HepG2 (cell line): ENCODE results near the gene CHST11. TPM values are rescaled to one million over a fixed set of nuclear protein-coding genes. Genes with fewer than 3 reads are reported as not detected.

Source experiments
- ATAC-seq: fragments of 200-7000 bp; cut with Tn5 transposase; 3 replicates; pipeline ENCODE4 v1.9.1; 2020; ENCODE audit warnings: mild to moderate bottlenecking, moderate library complexity
- BruUV-seq: library from RNA; stranded (reverse); fragments of 400-500 nt; replicated peaks from 2 replicates; lab custom pipeline; 2021; lab: Mats Ljungman, UMichigan
- CTCF ChIA-PET: fragments of 300-600 bp; formaldehyde crosslinking; extraction: SDS; loops from one replicate; lab custom pipeline; 2021; ENCODE audit warnings: low total read pairs, inconsistent platforms, low intra/inter-chr PET ratio; lab: Yijun Ruan, JAX
- POLR2A ChIA-PET: fragments of 350-600 bp; sonication (Branson Sonifier 250); formaldehyde crosslinking; loops from one replicate; lab custom pipeline; 2020; ENCODE audit warnings: antibody characterized with exemption, inconsistent platforms; lab: Yijun Ruan, JAX
- DNase-seq: peaks from one replicate; pipeline ENCODE4 v3.0.0-alpha.2; 2015; ENCODE audit warnings: low spot score
- FAIRE-seq: peaks from 3 replicates; lab custom pipeline; 2011; peaks lifted over from hg19 to GRCh38; lab: Jason Lieb, UNC
- H2AFZ ChIP-seq: one replicate; pipeline ENCODE4 v1.6.1; 2011; ENCODE audit warnings: low read length, inconsistent platforms
- H3K27ac ChIP-seq: fragments of 300-600 bp; 3 replicates; pipeline ENCODE4 v1.8.0; 2011; ENCODE audit warnings: mixed run types, mild to moderate bottlenecking, mixed read lengths, low read length, inconsistent platforms; ENCODE audit not compliant: insufficient read depth; ENCODE audit errors: extremely low read length
- H3K27me3 ChIP-seq, 2 experiments: fragments of 200-600 bp in 1 of 2; 2 replicates in 1 of 2; 3 replicates in 1 of 2; pipeline versions ENCODE4 v1.6.0 to v1.8.0; 2011; ENCODE audit warnings: low read length in 2 of 2, mild to moderate bottlenecking in 2 of 2, moderate library complexity in 2 of 2, inconsistent platforms in 1 of 2; ENCODE audit not compliant: insufficient read depth in 2 of 2, control insufficient read depth in 1 of 2
- H3K36me3 ChIP-seq, 2 experiments: fragments of 200-600 bp in 1 of 2; replicated peaks in 1 of 2; 2 replicates in 1 of 2; 3 replicates in 1 of 2; pipeline versions ENCODE4 v1.5.1 to v1.8.0; 2011; ENCODE audit warnings: low read length in 2 of 2, inconsistent platforms in 1 of 2; ENCODE audit not compliant: insufficient read depth in 2 of 2, control insufficient read depth in 1 of 2
- H3K4me1 ChIP-seq: 2 replicates; pipeline ENCODE4 v1.5.1; 2012; ENCODE audit warnings: low read length, inconsistent platforms; ENCODE audit not compliant: insufficient read depth
- H3K4me2 ChIP-seq: 2 replicates; pipeline ENCODE4 v1.6.0; 2011; ENCODE audit warnings: low read depth, low read length, inconsistent platforms
- H3K4me3 ChIP-seq, 3 experiments: fragments of 200-600 bp in 1 of 3; sonication (generic), shearing (Covaris generic) in 1 of 3; replicated peaks in 1 of 3; 2 replicates each; pipeline ENCODE4 v1.5.1; 2011 to 2016; ENCODE audit warnings: low read length in 3 of 3, inconsistent platforms in 2 of 3, low read depth in 2 of 3, mild to moderate bottlenecking in 2 of 3, control low read depth in 1 of 3, mixed read lengths in 1 of 3; ENCODE audit not compliant: insufficient read depth in 1 of 3
- H3K79me2 ChIP-seq: one replicate; pipeline ENCODE4 v1.6.1; 2011; ENCODE audit warnings: low read length, inconsistent platforms; ENCODE audit not compliant: insufficient read depth
- H3K9ac ChIP-seq: 2 replicates; pipeline ENCODE4 v1.6.0; 2011; ENCODE audit warnings: mild to moderate bottlenecking, low read depth, low read length, inconsistent platforms; ENCODE audit not compliant: insufficient read depth
- H3K9me3 ChIP-seq: 2 replicates; pipeline ENCODE4 v1.5.1; 2012; ENCODE audit warnings: mild to moderate bottlenecking, low read length
- H4K20me1 ChIP-seq: 2 replicates; pipeline ENCODE4 v1.6.0; 2011; ENCODE audit warnings: inconsistent platforms, mild to moderate bottlenecking, low read length, moderate library complexity; ENCODE audit not compliant: insufficient read depth
- FOXM1 ChIP-seq: sonication (generic); formaldehyde crosslinking; IDR thresholded peaks from 2 replicates; pipeline ENCODE4 v1.5.0; 2020; ENCODE audit warnings: missing genetic modification reagents
- HMGA1 ChIP-seq: sonication (generic); formaldehyde crosslinking; conservative IDR thresholded peaks from 2 replicates; pipeline ENCODE4 v1.4.0; 2020; ENCODE audit warnings: missing genetic modification reagents
- HNRNPK ChIP-seq: fragments of 200-400 bp; formaldehyde crosslinking; IDR thresholded peaks from 2 replicates; pipeline ENCODE4 v1.6.1; 2018; ENCODE audit warnings: low read length, low read depth, moderate library complexity, mild to moderate bottlenecking; ENCODE audit not compliant: poor library complexity, severe bottlenecking
- HNRNPL ChIP-seq: fragments of 200-400 bp; formaldehyde crosslinking; IDR thresholded peaks from 2 replicates; pipeline ENCODE4 v1.6.1; 2017; ENCODE audit warnings: mild to moderate bottlenecking, low read depth, low read length
- JARID2 ChIP-seq: sonication (generic); formaldehyde crosslinking; IDR thresholded peaks from 2 replicates; pipeline ENCODE4 v1.8.1; 2023; ENCODE audit warnings: missing genetic modification reagents, inconsistent platforms; ENCODE audit not compliant: insufficient replicate concordance
- NR2C2 ChIP-seq: sonication (generic); formaldehyde crosslinking; IDR thresholded peaks from 2 replicates; pipeline ENCODE4 v1.4.0; 2020; ENCODE audit warnings: missing genetic modification reagents, mild to moderate bottlenecking, moderate library complexity, borderline replicate concordance
- SUZ12 ChIP-seq: fragments of 150-350 bp; IDR thresholded peaks from 2 replicates; pipeline ENCODE4 v1.6.1; 2014; ENCODE audit warnings: low read depth, low read length
- WIZ ChIP-seq: sonication (generic); formaldehyde crosslinking; IDR thresholded peaks from 2 replicates; pipeline ENCODE4 v1.5.1; 2020; ENCODE audit warnings: mild to moderate bottlenecking, missing genetic modification reagents
- ZNF33A ChIP-seq: sonication (generic); formaldehyde crosslinking; IDR thresholded peaks from 2 replicates; pipeline ENCODE4 v1.5.1; 2020; ENCODE audit warnings: missing genetic modification reagents, mild to moderate bottlenecking, moderate library complexity, borderline replicate concordance
- ZNF367 ChIP-seq: sonication (generic); formaldehyde crosslinking; IDR thresholded peaks from 2 replicates; pipeline ENCODE4 v1.4.0; 2020; ENCODE audit warnings: missing genetic modification reagents, borderline replicate concordance
- ZSCAN29 ChIP-seq: sonication (generic); formaldehyde crosslinking; conservative IDR thresholded peaks from 2 replicates; pipeline ENCODE4 v1.4.0; 2020; ENCODE audit warnings: mild to moderate bottlenecking, missing genetic modification reagents
- WGBS: methylation state at CpG from one replicate; pipeline ENCODE4 v1.1.6; 2017; ENCODE audit warnings: low lambda C conversion rate; 5-methylcytosine and 5-hydroxymethylcytosine counted together
- in situ Hi-C: cut with HindIII; loops from 2 replicates; pipeline ENCODE4 v1.10.0; 2017; ENCODE audit warnings: low pct_unique_long_range_greater_than_20kb; ENCODE audit not compliant: extremely low pct_ligation_motif_present
- intact Hi-C: fragments of 100-400 bp; cut with micrococcal nuclease; formaldehyde crosslinking; loops from one replicate; pipeline ENCODE4 v1.10.0; 2022; ENCODE audit not compliant: unreplicated experiment
- polyA plus RNA-seq, 8 experiments: library from polyadenylated mRNA; depleted of rRNA in 3 of 8; stranded (reverse) in 7 of 8; unstranded in 1 of 8; fragments of >200 nt; fragmentation: Illumina TruSeq in 4 of 8; extraction: Trizol in 4 of 8; gene quantifications; 2 replicates each; pipeline versions ENCODE4 v1.2.1 to v1.2.3, GENCODE V29; 2011 to 2016; ENCODE audit warnings: low read depth in 4 of 8, missing spikeins in 1 of 8, mixed read lengths in 1 of 8; ENCODE audit not compliant: insufficient read depth in 1 of 8
- total RNA-seq, 5 experiments: library from RNA; depleted of rRNA; stranded (reverse); fragments of >200 nt; fragmentation: Illumina TruSeq; extraction: Trizol; gene quantifications; 2 replicates each; pipeline ENCODE4 v1.2.3, GENCODE V29; 2016; ENCODE audit warnings: low read depth in 1 of 5
- TF ChIP-seq, protein P1 (sequence below): fragments of 450-650 bp; IDR thresholded peaks from 2 replicates; pipeline ENCODE4 v1.6.1; 2017; ENCODE audit warnings: mild to moderate bottlenecking
- TF ChIP-seq, protein P2 (sequence below): sonication (generic); formaldehyde crosslinking; IDR thresholded peaks from 2 replicates; pipeline ENCODE4 v1.4.0; 2020; ENCODE audit warnings: missing genetic modification reagents
- TF ChIP-seq, protein P3 (sequence below): sonication (generic); formaldehyde crosslinking; IDR thresholded peaks from 2 replicates; pipeline ENCODE4 v1.4.0; 2020; ENCODE audit warnings: missing genetic modification reagents

The CHST11 gene
- total and polyA plus RNA-seq, 2 of the 13 experiments (the other 11 are each of a cell fraction or from before 2014, with no cell fraction given) = 0.15 TPM; not detected in 1

DNA sequence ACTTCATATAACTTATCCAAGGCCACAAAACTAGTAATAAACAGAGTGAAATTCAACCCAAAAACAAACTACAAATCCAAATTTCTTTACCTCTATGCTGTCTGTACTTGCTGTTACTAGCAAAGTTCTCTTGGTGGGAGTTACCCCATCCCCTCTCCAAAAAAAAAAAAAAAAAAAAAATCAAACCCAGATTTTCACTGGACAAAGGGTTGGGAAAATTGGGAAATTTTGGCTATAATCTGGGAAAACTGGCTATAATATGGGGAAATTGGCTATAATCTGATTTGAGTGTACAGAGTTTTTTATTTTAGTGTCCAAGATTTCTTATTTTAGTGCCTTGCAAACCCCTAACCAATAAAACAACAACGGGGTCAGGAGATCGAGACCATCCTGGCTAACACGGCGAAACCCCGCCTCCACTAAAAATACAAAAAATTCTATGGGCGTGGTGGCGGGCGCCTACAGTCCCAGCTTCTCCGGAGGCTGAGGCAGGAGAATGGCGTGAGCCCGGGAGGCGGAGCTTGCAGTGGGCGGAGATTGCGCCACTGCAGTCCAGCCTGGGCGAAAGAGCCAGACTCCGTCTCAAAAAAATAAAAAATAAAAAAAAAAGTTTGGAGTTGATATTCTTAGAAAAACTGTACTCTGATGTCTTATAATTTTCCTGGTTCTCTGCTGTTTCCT is 148.4 kb downstream of the CHST11 start:
- Histone ChIP-seq H3K79me2 (no peaks in the 10 kb centered on the region), H2AFZ (no peak overlapping the region), H3K4me3 (no peak overlapping the region), H3K9me3 (no peaks in the 10 kb centered on the region), H3K27me3 (no peaks in the 10 kb centered on the region; a peak in 2 of 5 replicates), H3K9ac (no peak overlapping the region), H3K4me2 (no peak overlapping the region), H3K4me1 (no peaks in the 10 kb centered on the region), H4K20me1 (no peaks in the 10 kb centered on the region), H3K27ac (no peak overlapping the region), H3K36me3 (no peaks in the 10 kb centered on the region)
- intact Hi-C loops = no loop called here
- DNase-seq (no peak), ATAC-seq (no peak), FAIRE-seq (no peak)
- 79% methylated on average over 16 of the region's 16 CpGs for WGBS
- CTCF ChIA-PET = no interaction called here
- BruUV-seq = no TSS peak
- POLR2A ChIA-PET = no interaction called here
- in situ Hi-C loops = no loop called here
- TF ChIP-seq ZNF367 = no peak
- TF ChIP-seq HMGA1 (CRISPR knock-in tag) = no peak
- TF ChIP-seq, protein P1, sequence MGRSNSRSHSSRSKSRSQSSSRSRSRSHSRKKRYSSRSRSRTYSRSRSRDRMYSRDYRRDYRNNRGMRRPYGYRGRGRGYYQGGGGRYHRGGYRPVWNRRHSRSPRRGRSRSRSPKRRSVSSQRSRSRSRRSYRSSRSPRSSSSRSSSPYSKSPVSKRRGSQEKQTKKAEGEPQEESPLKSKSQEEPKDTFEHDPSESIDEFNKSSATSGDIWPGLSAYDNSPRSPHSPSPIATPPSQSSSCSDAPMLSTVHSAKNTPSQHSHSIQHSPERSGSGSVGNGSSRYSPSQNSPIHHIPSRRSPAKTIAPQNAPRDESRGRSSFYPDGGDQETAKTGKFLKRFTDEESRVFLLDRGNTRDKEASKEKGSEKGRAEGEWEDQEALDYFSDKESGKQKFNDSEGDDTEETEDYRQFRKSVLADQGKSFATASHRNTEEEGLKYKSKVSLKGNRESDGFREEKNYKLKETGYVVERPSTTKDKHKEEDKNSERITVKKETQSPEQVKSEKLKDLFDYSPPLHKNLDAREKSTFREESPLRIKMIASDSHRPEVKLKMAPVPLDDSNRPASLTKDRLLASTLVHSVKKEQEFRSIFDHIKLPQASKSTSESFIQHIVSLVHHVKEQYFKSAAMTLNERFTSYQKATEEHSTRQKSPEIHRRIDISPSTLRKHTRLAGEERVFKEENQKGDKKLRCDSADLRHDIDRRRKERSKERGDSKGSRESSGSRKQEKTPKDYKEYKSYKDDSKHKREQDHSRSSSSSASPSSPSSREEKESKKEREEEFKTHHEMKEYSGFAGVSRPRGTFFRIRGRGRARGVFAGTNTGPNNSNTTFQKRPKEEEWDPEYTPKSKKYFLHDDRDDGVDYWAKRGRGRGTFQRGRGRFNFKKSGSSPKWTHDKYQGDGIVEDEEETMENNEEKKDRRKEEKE = no peak
- TF ChIP-seq ZSCAN29 (CRISPR knock-in tag) = no peak
- no peak for TF ChIP-seq SUZ12
- TF ChIP-seq NR2C2 (CRISPR knock-in tag) = no peak
- no peak for TF ChIP-seq WIZ (CRISPR knock-in tag)
- TF ChIP-seq, protein P2, sequence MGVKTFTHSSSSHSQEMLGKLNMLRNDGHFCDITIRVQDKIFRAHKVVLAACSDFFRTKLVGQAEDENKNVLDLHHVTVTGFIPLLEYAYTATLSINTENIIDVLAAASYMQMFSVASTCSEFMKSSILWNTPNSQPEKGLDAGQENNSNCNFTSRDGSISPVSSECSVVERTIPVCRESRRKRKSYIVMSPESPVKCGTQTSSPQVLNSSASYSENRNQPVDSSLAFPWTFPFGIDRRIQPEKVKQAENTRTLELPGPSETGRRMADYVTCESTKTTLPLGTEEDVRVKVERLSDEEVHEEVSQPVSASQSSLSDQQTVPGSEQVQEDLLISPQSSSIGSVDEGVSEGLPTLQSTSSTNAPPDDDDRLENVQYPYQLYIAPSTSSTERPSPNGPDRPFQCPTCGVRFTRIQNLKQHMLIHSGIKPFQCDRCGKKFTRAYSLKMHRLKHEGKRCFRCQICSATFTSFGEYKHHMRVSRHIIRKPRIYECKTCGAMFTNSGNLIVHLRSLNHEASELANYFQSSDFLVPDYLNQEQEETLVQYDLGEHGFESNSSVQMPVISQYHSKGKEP (CRISPR knock-in tag) = no peak
- TF ChIP-seq ZNF33A (CRISPR knock-in tag) = no peak
- TF ChIP-seq, protein P3, sequence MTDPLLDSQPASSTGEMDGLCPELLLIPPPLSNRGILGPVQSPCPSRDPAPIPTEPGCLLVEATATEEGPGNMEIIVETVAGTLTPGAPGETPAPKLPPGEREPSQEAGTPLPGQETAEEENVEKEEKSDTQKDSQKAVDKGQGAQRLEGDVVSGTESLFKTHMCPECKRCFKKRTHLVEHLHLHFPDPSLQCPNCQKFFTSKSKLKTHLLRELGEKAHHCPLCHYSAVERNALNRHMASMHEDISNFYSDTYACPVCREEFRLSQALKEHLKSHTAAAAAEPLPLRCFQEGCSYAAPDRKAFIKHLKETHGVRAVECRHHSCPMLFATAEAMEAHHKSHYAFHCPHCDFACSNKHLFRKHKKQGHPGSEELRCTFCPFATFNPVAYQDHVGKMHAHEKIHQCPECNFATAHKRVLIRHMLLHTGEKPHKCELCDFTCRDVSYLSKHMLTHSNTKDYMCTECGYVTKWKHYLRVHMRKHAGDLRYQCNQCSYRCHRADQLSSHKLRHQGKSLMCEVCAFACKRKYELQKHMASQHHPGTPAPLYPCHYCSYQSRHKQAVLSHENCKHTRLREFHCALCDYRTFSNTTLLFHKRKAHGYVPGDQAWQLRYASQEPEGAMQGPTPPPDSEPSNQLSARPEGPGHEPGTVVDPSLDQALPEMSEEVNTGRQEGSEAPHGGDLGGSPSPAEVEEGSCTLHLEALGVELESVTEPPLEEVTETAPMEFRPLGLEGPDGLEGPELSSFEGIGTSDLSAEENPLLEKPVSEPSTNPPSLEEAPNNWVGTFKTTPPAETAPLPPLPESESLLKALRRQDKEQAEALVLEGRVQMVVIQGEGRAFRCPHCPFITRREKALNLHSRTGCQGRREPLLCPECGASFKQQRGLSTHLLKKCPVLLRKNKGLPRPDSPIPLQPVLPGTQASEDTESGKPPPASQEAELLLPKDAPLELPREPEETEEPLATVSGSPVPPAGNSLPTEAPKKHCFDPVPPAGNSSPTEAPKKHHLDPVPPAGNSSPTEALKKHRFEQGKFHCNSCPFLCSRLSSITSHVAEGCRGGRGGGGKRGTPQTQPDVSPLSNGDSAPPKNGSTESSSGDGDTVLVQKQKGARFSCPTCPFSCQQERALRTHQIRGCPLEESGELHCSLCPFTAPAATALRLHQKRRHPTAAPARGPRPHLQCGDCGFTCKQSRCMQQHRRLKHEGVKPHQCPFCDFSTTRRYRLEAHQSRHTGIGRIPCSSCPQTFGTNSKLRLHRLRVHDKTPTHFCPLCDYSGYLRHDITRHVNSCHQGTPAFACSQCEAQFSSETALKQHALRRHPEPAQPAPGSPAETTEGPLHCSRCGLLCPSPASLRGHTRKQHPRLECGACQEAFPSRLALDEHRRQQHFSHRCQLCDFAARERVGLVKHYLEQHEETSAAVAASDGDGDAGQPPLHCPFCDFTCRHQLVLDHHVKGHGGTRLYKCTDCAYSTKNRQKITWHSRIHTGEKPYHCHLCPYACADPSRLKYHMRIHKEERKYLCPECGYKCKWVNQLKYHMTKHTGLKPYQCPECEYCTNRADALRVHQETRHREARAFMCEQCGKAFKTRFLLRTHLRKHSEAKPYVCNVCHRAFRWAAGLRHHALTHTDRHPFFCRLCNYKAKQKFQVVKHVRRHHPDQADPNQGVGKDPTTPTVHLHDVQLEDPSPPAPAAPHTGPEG (CRISPR knock-in tag) = no peak
- TF ChIP-seq JARID2 = no peak
- TF ChIP-seq FOXM1 (CRISPR knock-in tag) = no peak
- TF ChIP-seq HNRNPK = no peak
- no peak for TF ChIP-seq HNRNPL
